HG03139 (cell line): ENCODE results near the gene SRPK3.

Experiments used
- ATAC-seq: cut with Tn5 transposase; IDR thresholded peaks from one replicate; pipeline ENCODE4 v1.9.1; 2021; ENCODE audit not compliant: unreplicated experiment

SRPK3 gene

GRCh38 chrX:153828308-153828707, 47.5 kb downstream of the SRPK3 start:
- ATAC-seq = no peak

- no peak for ATAC-seq
Measured at GRCh38 chrX:153828723-153829548, 48.1 kb downstream of the SRPK3 start.

- ATAC-seq = no peak
Measured at GRCh38 chrX:153829549-153829798, 48.6 kb downstream of the SRPK3 start.

DNA sequence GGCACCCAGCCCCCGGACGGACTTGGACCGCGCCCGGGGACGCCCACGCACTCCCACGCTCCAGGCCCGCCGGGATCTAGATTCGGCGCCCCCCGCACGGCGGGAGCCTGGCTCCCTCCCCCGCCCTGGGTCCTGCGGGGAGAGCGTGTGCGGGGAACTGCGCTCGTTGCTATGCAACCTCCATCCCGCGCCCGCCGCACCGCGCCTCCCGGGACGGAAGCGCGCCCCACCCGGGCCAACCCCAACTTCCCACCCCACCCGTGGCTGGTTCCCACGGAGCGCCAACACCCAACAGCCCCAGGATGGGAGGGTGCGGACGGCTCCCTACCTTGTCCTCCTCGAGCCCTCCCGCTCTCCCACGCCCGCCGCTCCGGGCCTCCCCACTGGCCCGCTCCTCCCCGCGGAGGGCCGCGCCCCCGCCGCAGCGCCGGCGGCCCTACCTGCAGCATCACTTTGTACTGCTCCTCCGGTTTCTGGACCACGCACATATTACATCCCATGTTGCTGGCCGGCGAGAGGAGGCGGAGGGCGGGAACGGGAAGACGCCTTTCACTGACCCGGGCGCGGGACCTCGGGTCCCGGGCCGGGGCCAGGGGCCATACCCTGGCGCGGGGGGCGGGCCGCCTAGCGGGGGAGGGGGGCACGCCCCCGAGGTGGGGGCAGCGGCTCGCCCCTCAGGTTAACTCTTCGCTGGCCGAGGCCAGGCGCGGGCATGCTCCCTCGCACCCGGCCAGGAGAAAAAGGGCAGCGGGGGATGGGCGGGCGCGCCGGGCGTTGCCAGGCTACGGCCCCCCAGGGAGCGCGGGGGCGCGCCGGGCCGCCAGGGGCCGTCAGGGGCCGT, 49.2 kb downstream of the SRPK3 start, which contains the start of gene PDZD4:
Gene PDZD4 (minus strand): TSS at position 746 of the 841 bp plus-strand sequence. CDS start 246 bp downstream, at position 500.
- ATAC-seq = no peak

- no peak for ATAC-seq
Measured at GRCh38 chrX:153830640-153831428, 50.0 kb downstream of the SRPK3 start.

DNA sequence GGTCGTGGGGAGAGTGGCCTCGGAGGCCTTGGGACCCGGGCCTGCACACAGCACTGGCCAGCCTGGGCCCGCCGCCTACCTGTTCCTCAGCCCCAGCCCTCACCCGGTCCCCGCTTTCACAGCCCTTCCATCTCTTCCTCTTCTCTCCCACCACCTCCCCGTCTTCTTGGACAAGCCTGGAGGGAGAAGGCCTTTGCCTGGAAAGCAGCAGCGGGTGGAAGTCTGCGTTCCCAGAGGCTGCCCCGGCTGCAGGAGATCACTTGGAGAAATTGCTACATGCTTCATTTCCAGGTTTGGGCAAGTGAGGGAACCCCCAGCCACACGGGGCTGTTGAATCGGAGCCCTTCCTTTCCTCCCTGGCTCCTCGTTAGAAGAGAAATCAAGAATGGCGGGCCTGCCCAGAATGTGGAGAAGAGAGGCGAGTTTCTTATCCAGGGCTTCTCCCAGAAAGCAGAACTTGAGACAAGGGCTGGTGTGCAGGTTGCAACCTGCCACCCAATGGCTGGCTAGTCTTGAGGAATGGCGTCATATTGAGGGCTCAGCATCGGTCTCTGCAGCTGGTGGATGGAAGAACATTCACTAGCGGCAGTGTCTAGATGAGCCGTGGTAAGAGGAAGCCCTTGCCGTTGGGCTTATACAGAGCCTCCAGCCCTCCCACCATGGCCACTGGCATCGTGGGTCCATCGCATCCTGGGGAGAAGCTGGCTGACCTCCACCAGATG, 50.7 kb downstream of the SRPK3 start:
- ATAC-seq = no peak

GRCh38 chrX:153832728-153833127, 51.9 kb downstream of the SRPK3 start:
- no peak for ATAC-seq
